HPDE6-E6E7 (cell line): ENCODE data around the gene ARSI.

ENCODE experiments used
- DNase-seq: peaks from one replicate; pipeline ENCODE4 v3.0.0; 2011; ENCODE audit warnings: missing footprints; ENCODE audit errors: extremely low spot score

ARSI gene

DNA sequence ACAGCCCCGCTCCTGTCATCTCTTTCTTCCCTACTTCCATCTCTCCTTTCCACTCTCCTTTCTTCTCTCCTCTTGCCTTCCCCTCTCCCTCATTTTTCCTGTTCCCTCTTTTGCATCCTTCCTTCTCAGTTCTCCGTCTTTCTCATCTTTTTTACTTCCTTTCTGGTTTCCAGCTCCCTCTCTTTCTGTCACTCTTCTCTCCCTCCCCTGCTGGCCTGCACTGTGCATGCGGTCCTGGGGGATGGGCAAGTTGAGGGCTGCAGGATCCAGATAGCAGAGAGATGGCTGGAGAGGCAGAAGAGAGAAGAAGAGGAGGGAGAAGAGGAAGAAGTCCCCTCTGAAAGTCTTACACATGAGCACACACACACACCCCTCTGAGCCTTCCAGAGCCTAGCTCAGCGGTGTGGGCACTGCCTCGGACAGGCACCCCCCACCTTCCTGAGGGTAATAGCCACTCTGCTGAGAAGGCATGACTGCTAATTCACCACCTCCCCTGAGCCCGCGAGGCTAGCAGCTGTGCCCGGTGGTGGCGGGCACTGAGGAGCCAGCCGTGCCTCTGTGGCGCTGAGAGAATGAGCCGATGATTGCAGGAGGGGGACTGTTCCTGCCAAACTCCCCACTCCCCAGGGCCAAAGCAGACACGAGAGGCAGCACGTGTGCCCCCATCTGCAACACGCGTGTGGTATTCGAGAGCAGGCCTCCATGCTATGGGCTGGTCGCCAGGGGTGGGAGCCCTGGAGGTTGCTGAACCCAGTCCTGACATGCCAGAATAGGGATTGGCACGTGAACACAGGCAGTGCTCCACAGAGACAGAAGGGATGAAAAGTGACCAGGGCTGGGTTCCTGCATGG, 9.4 kb downstream of the ARSI start:
- no peak for DNase-seq

GRCh38 chr5:150291388-150292385, 11.0 kb downstream of the ARSI start:
- DNase-seq, result no peak

- DNase-seq, result no peak
Measured at GRCh38 chr5:150289551-150290390, 12.9 kb downstream of the ARSI start, which contains the start of gene CAMK2A. Gene CAMK2A (minus strand): TSS chr5:150289773. CDS start chr5:150289625, 148 bp downstream.

- no peak for DNase-seq
Measured at GRCh38 chr5:150288791-150289190, 13.9 kb downstream of the ARSI start.

- DNase-seq, result no peak
Measured at GRCh38 chr5:150288361-150288760, 14.3 kb downstream of the ARSI start.

DNA sequence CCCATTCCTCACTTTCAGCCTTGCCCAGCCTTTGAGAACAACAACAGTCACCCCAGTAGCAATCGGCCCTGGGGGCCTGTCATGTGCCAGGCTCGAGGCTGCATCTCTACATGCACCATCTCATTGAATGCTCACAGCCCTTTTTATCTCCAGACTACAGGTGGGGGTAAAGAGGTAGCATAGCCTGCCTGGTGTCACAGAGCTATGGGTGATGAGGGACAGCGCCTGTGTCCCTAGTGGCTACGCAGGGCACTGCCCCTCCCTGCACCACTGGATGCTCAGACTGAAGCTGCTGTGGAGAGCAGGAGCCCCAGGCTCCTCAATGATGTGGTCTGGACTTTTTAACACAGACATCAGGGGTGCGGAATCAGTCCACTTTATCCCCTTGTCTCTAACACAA, 15.9 kb downstream of the ARSI start:
- DNase-seq, result no peak

GRCh38 chr5:150285114-150285513, 17.6 kb downstream of the ARSI start:
- DNase-seq, result no peak

- DNase-seq, result no peak
Measured at GRCh38 chr5:150284311-150284710, 18.4 kb downstream of the ARSI start.

DNA sequence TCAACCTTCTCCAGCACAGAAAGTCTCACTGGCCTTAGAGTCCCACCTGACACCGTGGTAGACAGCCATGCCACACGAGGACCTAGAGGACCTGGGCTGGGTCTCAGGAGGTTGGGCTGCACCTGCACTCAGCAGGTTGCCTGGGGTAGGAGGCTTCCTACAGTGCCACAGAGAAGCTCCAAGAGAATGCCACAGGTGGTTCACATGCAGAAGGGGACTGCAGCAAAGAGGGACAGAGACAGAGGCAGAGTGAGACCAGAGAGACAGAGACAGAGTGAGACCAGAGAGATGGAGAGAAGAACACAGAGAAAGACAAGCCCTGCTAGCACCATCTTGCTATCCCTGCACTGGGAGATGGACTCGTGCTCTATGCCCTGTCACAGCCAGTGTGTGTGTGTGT, 18.8 kb downstream of the ARSI start:
- no peak for DNase-seq

GRCh38 chr5:150281987-150282386, 20.7 kb downstream of the ARSI start:
- no peak for DNase-seq

DNA sequence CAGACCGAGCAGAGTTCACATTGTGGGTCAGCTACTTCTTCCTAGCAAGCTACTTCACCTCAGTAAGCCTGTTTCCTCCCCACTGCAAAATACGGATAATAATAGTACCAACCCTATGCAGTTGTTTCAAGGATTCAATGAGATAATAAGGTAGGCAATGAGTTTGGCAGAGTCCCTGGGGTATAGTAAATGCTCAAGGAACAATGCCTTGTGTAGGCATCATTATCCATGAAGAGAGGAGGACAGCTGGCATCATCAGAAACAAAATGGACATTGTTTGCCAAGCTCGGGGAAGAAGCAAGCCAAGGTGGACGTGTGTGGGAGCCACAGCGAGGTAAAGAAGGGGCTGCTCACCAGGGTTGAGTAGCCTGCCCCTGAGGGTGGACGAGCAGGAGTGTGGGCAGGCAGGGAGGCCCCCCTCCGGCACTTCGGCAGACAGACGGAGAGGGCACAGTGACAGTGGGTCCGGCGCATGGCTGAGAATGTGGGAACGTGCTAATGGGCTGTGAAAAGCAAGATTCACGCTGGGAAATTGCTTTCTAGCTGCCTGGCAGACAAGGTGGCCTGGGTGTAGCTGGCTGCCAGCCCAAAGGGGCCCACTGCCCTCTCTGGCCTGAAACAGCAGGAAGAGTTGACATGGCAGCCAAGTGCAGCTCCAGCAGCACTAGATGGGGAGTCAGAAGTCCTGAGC, 23.2 kb downstream of the ARSI start:
- DNase-seq, result no peak

DNA sequence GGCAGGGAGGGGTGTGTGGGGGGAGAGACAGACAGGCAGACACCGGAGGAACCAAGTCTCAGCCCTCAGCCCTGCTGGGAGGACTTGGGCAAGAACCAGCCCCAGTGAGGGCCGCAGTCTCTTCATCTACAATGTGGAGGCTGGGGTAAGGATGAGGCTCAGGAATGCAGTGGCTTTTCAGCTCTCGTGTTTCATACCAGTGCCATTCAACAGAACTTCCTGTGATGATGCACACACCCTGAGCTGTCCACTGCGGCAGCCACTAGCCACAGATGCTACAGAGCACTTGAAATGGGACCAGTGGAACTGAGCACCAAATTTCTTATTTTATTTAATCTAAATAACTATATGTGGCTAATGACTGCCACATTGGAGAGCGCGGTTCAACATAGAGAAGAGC, 23.8 kb downstream of the ARSI start:
- DNase-seq, result no peak

GRCh38 chr5:150278046-150278730, 24.5 kb downstream of the ARSI start:
- DNase-seq, result no peak

DNA sequence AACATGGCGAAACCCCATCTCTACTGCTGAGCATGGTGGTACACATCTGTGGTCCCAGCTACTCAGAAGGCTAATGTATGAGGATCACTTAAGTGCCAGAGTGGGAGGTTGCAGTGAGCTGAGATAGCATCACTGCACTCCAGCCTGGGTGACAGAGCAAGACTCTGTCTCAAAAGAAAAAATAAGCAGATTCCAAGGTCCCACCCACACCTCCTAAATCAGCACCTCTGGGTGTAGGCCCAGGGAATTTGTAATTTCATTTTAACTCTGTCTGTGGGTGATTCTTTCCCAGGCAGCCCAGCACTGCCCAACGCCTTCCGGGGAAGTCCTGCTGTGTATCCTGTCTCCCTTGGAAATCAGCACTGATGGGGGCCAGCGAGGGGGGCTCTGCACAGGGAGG, 25.7 kb downstream of the ARSI start:
- no peak for DNase-seq

DNA sequence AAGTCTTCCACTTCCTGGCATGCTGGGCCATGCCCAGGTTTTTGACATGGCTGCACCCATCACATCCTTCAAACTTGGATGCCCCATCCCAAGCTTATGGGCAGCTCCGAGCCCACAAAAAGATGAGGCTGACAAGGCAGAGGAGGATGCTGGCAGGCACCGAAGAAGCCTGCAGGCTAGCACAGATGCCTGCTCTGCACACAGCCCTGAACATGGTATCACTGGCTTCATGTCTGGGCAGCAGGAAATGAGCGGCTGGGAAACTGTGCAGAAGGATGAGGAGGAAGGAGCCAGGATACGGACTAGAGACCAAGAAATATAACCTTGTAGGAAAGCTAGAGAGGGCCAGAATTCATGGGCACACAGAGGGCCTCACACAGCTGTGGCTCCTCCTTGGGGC, 27.9 kb downstream of the ARSI start:
- DNase-seq, result no peak

GRCh38 chr5:150272531-150272930, 30.2 kb downstream of the ARSI start:
- DNase-seq, result peak; percentile 49

GRCh38 chr5:150271923-150272322, 30.8 kb downstream of the ARSI start:
- DNase-seq, result no peak

DNA sequence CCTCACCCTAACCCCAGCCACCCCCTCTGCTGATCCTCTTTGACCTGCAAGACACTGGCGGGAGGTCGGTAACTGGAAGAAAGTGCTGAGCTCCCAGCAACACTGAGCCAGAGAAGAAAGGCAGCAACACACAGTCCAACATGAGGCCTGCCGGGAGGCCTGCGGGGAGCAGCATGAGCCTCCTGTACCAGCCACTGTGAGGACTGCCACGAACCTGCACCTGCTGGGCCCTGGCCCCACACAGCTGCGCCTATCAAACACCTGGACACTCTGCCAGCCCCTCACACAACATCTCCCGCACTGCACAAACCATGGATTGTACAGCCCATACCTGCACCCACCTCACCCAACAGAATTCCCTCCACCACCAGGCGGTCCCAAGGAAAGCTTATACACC, 31.4 kb downstream of the ARSI start:
- no peak for DNase-seq

GRCh38 chr5:150270541-150271295, 32.0 kb downstream of the ARSI start:
- DNase-seq, result no peak

GRCh38 chr5:150266871-150267291, 35.8 kb downstream of the ARSI start:
- DNase-seq, result no peak
